Activated CD8-positive, alpha-beta memory T cell treated with anti-CD3 and anti-CD28 coated beads, Interleukin-2, amount 50 U/mL, for 24 hours (primary cell): ENCODE data around the gene CAMKMT.
"Not testable (repeated sequence)": the region's sequence is repeated elsewhere in the genome, so short reads cannot be mapped to it uniquely, and the experiment has no call there.

Source experiments
- DNase-seq: peaks from one replicate; pipeline ENCODE4 v3.0.0-alpha.2; 2020; ENCODE audit errors: extremely low read depth

CAMKMT gene

GRCh38 chr2:44505664-44506063 is 143.9 kb downstream of the CAMKMT start:
- not testable (repeated sequence) for DNase-seq

GRCh38 chr2:44510246-44510645 is 148.5 kb downstream of the CAMKMT start:
- DNase-seq = no peak

GRCh38 chr2:44515416-44515815 is 153.7 kb downstream of the CAMKMT start:
- DNase-seq = no peak

- DNase-seq = no peak
Observed at GRCh38 chr2:44519026-44519425, 157.3 kb downstream of the CAMKMT start.

GRCh38 chr2:44522846-44523245 is 161.1 kb downstream of the CAMKMT start:
- no peak for DNase-seq

GRCh38 chr2:44524347-44524926 is 162.7 kb downstream of the CAMKMT start:
- DNase-seq = no peak

GRCh38 chr2:44526352-44526751 is 164.6 kb downstream of the CAMKMT start:
- no peak for DNase-seq

GRCh38 chr2:44528595-44528994 is 166.8 kb downstream of the CAMKMT start:
- no peak for DNase-seq

GRCh38 chr2:44529448-44529847 is 167.7 kb downstream of the CAMKMT start:
- DNase-seq = no peak

GRCh38 chr2:44531289-44531688 is 169.5 kb downstream of the CAMKMT start:
- no peak for DNase-seq

- DNase-seq = no peak
Observed at GRCh38 chr2:44532031-44532430, 170.3 kb downstream of the CAMKMT start.

- DNase-seq = no peak
Observed at GRCh38 chr2:44533508-44533907, 171.8 kb downstream of the CAMKMT start.

GRCh38 chr2:44535376-44535775 is 173.6 kb downstream of the CAMKMT start:
- no peak for DNase-seq

- no peak for DNase-seq
Observed at GRCh38 chr2:44537264-44537663, 175.5 kb downstream of the CAMKMT start.

GRCh38 chr2:44542520-44542919 is 180.8 kb downstream of the CAMKMT start:
- DNase-seq = no peak

- DNase-seq = no peak
Observed at GRCh38 chr2:44543773-44544725, 182.3 kb downstream of the CAMKMT start.

GRCh38 chr2:44545005-44545404 is 183.3 kb downstream of the CAMKMT start:
- no peak for DNase-seq

- no peak for DNase-seq
Observed at GRCh38 chr2:44546459-44547127, 184.8 kb downstream of the CAMKMT start.

GRCh38 chr2:44547718-44548117 is 186.0 kb downstream of the CAMKMT start:
- no peak for DNase-seq

- no peak for DNase-seq
Observed at GRCh38 chr2:44548221-44549098, 186.7 kb downstream of the CAMKMT start.

- no peak for DNase-seq
Observed at GRCh38 chr2:44549099-44549471, 187.3 kb downstream of the CAMKMT start.

GRCh38 chr2:44549856-44550255 is 188.1 kb downstream of the CAMKMT start:
- no peak for DNase-seq
